HG02938 (cell line): ENCODE results near the gene COTL1.

ENCODE experiments used
- ATAC-seq: cut with Tn5 transposase; IDR thresholded peaks from one replicate; pipeline ENCODE4 v1.9.1; 2021; ENCODE audit warnings: mild to moderate bottlenecking, moderate library complexity; ENCODE audit not compliant: unreplicated experiment

Gene COTL1

DNA sequence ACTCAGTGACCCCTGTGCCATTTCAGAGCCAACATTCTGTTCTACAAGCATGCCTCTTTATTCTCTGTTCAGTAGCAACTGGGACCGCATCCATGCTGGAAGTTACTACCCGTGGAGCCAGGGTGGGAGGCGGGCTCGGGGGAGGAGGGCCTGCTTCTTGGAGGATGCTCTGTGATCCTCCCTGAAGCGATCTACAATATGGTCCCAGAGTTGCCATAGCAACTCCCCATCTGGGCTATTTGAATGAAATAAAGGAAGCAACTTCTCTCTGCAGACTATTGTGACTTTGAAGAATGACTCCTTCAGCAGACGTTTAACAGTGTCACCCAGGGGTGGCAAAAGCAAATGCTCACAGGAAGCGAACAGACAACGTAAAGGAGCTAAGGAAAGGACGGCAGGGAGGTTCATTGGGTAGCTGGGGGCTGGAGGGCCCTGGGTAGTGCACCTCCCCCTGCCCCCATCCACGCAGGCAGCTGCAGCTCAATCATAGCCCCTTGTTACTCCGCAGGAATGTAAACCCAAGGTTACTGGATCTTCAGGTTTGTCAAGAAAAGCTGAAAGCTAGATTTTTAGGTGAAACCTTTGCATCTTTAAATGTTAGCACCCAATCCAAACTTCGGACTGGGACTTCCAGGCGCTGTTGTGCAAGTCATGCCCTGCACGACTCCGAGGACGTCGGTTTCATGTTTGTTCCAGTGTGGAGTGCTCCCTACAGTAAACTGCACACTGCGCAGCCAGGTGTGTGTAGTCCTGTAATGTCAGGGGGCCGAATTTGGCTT is 62.3 kb downstream of the COTL1 start:
- ATAC-seq, result no peak

DNA sequence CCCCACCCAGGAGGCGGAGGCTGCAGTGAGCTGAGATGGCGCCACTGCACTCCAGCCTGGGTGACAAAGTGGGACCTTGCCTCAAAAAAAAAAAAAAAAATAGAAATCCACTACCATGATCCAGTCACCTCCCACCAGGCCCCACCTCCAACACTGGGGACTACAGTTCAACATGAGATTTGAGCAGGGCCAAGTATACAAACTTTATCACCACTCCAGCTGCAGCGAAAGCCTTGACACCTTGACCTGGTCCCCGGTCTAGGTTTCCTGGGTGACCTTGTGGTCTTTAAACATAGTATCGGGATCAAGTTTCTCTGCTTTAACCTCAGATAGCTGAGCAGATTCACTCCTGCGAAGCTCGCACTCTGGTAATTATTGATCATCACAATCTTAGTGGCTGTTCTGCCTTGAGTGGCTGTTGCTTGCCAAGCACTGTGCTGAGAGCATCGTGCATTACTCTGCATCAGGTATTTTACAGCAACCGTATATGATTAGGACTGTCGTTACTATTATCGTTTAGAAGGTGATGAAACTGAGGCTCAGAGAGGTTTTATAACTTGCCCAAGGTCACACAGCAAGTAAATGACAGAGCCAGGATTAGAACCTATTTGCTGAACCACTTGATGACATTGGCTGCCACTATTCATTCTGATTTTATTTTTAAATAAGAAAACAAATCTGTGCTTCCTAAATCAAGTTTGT is 63.1 kb downstream of the COTL1 start:
- ATAC-seq, result no peak

DNA sequence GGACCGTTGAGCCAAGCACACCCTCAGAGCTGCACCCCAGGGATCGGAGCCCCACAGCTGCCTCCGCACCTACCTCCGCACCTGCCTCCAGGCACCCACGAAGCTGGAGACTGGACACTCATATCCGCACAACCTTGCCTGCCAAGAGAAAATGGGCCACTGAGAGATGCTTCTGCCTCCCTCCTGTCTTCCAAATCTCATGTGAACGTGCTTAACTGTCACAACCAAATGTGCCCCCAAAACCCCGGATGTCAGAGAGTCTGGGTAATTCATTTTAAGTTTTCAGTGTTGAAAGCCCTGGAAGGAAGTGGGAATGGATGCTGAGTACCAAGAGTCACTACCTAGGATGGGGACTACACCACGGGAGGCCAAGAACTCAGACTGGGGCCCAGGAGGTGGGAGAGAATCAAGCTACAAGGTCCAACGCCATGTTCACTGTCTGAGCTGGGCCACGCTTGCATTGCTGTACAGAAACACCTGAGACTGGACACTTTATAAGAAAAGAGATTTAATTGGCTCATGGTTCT is 63.9 kb downstream of the COTL1 start:
- no peak for ATAC-seq

DNA sequence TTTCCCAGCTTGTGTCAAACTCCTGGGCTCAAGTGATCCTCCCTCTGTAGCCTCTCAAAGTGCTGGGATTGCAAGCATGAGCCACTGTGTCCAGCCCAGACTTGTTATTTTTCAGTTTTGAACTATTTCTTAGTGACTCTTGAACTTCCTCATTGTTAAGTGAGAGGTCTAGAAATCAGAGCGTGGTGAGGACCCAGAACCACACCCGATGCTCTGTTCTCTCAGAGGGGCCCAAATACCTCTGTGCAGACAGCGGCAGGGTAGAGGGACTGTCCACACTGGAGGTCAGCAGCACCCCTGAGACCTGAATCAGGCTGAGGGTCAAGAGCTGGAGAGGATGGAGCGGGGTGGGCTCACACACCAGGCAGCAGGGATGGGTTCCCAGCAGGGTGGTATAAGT is 65.7 kb downstream of the COTL1 start:
- no peak for ATAC-seq

DNA sequence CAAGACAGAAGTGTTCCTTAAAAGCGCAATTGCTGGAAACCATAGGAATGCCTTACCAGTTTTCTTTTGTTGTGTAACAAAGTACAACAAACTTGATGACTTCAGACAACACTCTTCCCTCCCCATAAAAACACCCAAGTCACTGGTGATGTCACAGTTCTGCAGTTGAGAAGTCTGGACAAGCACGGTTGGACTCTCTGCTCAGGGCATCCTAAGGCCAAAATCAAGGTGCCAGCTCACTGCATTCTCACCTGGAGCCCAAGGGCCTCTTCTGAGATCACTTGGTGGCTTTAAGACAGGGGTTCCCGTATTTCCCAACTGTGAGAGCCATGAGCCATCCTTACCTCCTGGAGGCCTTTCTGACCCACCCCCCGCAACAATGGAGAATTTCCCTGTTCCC is 67.8 kb downstream of the COTL1 start:
- no peak for ATAC-seq

DNA sequence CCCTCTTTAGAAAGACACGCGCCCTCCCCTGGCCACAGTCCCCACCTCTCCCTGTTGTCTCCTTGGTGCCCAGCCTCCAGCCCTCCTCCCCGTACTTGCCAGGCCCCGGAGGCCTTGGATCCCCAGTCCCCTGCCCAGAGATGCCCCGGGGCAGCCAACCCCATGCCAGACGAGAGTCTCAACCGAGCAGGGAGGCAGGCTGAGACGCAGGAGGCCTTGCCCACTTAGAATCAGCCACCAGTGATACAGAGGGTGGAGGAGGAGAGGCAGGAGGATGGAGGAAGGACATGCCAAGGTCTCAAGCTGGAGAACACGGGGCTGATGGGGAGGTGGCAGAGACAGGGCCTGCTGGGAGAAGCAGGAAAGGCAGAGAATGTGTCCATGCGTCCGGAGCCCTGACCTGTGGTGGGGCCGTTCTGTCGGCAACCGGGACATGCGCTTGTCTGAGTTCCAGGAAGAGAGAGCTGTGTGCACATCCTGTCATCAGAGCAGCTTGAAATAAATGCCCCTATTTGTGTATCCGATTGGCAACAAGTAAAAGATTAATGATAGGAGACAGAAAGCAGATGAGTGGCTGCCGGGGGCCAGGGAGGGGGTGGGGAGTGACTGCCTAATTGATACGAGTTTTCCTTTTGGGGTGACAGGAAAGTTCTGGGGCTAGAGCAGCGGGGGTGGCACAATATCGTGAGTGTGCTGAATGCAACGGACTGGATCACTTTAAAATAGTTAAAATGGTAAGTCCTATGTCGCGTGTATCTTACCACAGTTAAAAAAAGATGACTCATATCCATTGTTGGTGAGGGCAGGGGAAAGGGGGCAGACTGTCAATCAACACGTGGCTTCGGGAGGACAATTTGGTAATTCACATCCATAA is 68.7 kb downstream of the COTL1 start:
- ATAC-seq, result no peak

DNA sequence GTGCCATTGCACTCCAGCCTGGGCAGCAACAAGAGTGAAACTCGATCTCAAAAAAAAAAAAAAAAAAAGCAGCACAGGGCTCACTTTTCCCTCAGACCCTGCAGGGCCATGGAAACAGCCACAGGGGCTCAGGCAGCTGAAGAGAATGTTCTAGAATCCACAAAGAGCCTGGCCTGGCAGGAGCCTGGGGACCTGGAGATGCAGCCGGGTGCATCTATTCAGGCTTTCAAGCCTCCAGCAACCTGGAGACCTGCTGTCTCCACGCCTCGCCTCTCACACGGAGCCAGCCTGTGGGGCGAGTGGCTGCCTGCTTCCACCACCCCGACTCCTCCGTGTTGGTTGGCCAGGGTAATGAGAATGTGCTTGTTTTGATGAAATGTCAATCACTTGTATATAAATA is 69.4 kb downstream of the COTL1 start:
- no peak for ATAC-seq

DNA sequence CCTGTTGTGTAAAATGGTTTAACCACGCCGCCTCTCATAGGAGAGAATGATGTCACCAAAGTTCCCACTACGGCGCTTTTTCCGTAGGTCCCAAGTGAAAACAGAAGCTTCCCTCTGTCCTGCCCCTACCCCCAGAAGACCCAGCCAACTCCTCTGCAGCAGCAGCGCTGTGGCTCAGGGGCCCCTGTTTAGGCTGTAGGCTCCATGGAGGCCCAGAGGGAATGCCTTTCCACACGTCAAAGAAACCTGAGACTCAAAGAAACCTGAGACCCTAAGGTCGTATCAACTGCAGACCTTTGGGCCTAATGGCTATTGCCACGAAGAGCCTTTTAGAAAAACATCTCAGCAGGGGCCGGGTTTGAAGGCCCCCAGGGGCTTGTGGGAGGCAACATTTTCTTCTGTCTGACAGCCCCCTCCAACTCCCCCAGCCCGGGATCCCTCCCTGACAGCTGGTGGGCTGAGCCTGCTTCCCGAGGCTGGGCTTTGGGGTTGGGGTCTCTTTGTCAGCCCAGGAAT is 70.3 kb downstream of the COTL1 start:
- ATAC-seq, result no peak

DNA sequence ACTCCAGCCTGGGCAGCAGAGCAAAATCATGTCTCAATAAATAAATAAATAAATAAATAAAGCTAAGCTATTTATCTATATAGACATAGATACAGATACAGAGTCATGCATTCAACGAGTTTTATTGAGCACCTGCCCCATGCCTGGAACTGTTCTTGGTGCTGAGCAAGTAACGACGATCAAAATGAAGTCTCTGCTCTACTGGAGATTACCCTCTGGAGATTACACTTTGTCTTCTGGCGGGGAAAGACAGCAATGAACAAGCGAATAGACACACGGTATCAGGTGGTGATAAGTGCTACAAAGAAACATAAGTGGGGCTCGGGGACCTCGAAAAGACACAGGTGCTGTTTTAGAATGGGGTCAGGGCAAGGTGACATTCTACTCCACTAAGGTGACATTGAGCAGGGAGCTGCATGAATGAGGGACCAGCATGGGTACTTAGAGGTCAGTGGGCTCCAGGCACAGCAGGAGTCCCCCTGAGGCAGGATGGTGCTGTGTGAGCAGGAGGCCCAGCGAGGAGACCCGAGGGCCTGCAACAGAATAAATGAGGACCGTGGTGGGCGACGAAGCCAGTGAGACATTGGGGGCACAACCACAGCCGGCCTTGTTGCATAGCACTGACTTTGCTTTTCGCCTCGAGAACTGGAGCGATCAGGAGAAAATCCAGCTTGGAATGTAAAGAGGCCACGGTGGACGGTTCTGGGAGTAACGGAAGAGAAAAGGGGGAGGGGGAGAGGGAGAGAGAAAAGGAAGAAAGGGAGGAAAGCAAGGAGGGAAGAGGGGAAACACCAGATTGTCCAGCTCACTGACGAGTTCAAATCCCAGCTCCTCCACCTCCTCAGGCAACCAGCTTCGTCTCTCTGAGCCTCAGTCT is 71.0 kb downstream of the COTL1 start:
- no peak for ATAC-seq

DNA sequence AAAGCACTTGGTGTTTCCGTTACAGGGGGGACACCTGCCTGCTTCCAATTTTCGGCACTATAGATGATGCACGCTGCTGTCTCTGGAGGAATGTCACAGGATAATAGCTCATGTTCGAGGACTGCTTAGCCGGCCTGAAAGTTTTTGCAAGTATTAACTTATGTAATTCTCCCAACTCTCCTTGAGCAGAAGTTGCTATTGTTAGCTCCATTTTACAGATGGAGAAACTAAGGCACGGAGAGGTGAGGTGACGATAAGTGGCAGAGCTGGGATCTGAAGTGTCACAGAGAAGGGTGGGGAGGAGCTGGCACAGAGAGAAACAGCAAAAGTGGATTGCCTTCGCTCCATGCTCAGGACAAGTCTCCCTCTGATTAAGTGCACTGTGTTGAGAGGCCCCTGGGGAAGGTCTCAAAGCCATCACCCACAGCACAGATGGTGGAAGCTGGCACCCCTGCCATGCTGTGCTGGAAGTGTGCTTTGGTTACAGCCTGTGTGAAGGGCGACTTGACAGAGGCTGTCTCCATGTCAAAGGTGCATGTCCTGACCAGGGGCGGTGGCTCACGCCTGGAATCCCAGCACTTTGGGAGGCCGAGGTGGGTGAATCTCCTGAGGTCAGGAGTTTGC is 72.7 kb downstream of the COTL1 start:
- no peak for ATAC-seq

DNA sequence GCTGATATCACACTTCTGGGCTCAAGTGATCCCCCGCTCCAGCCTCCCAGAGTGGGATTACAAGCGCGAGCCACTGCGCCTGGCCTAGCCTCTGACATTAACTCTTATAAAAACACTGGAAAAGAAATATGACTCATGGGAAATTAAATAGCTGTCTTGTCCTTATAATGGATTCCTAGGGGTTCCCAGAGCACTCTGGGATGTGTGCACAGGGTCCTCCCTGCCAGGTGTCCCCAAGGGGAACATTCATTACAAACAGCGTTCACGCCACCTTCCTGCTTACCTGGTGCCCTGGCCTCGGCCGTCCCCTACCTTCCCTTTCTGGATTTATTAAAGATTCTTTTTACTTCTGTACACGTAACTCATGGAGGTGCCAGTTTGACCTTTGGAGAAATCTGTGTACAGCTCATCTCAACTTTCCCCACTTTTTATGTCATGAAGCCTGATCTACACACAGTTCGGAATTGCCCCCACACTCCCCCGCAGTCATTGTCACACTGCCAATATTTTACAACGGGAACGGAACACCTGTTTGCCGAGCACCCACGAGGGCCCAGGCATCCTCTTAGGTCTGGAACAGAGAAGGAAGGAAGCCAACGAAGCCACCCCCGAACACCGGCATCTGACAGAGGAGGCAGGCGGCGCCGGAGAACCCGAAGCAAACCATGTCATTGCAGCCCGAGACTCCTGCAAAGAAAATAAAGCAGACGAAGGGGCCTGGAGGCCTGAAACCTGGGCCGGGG is 73.7 kb downstream of the COTL1 start:
- no peak for ATAC-seq

DNA sequence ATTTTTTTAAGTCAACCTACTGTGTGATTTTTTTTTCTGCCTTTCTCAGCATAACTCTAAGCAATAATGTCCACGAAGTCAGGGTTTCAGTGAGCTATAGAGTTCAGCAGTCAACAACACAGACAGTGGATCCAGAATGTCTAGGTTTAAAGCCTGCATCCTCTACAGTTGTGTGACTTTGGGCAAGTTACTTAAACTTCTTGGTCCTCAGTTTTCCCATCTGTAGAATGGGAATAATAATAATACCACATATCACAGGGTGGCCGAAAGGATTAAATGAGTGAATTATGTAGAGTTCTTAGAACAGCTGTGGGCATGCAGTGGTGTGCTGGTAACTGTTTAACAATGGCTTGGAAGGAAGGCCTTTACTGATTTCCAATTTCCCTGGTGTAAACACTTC is 74.6 kb downstream of the COTL1 start:
- ATAC-seq, result no peak

DNA sequence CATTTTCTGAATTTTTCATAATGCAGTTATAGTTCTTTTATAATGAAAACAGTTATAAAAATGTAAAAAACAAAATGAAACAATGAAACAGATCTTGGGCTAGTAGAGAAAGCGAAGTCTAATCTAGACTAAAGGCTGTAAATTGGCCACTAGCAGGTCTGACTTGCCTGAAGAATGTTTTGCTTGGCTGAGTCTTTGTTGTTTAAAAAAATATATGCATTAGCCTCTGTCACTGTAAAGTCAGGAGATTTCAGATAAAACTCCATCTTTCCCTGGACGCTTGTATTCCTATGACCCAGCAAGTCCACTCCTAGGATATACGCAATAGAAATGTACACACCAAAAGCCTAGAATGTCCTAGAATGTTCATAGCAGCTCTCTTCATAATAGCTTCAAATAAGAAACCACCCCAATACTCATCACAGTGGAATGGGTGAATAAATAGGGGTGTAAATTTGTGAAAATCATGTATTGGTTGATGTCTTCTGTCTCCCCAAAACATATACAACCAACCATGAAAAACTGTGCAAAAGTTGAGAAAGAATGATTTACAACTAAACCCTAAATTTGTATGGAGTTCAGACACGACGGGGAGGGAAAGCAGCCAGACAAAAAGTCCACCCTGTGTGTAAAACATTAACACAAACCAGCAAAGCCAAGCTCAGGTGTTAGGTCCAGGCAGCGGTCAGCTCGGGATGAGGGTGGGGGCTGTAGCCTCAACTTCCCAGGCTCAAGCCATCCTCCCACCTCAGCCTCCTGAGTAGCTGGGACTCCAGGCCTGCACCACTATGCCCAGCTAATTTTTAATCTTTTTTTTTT is 75.7 kb downstream of the COTL1 start:
- ATAC-seq, result no peak

DNA sequence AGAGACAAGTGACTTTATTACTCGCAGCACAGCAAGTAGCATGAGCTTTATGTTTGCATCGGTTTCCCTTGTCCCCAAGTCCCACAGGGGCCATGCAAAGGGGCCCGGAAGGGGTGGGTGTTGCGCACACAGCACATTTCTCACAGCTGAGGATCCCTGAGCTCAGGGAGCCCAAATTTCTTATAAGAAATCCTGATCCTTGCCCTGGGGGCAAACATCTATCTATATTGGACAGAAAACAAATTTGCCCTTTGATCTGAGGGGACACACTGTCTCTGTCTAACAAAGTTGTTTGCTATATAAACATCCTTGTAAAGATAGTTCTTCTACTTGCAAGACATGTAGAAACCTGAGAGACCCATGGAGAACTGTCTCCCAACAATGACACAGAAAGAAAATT is 77.7 kb downstream of the COTL1 start:
- ATAC-seq, result no peak

DNA sequence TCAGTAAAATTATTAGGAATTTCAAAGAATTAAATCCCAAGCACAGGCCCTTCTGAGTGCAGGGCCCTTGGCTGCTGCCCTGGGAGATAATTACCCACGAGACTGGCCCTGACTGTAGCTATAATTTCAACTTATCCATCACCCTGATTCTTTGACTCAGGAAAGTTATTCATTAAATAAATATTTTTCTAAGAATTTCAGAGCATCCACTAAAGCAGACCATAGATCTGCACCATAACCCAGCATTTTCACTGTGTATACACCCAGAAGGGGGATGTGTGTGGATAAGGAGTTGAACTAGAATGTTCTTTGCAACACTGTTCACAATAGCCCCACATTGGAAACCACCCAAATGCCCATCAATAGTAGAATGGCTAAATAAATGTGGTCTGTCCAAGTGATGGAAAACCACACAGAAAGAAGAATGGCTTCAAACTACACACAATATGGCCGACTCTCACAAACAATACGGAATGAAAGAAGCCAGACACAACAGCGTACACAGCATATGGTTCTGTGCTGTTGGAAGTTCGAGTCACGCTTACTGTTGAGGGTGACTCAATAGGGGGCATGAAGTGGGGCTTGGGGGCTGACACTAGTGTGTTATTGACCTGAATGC is 79.5 kb downstream of the COTL1 start:
- no peak for ATAC-seq

DNA sequence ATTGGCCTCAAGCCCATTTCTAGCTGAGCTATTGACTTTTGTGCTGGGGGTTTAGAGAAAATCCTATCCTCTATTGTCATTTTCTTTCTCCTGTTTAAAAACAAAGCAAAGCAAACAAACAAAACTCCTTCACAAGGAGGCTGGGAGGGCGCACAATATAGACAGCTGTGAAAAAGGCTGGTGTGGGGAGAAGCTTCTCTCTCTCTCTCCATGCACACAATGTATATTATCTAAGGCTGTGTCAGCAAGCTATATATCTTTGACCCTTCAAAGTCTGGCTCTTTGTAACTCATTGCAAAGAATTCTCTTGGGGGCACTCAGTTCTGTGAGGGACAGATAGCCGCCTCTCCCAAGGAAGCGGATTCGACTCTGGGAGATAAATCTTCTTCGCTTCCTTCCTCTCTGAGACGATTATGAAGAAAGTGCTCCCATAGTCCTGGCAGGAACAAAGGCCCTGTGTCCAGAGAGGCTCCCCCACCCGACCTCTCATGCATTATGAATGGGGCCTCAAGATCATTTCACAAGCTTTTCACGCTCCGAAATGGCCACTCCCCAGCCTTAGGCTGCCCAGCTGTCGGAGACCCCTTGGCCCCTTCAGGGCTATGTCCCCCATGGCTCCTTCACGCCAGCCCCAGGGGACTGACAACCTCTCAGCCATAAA is 80.3 kb downstream of the COTL1 start:
- ATAC-seq, result no peak

DNA sequence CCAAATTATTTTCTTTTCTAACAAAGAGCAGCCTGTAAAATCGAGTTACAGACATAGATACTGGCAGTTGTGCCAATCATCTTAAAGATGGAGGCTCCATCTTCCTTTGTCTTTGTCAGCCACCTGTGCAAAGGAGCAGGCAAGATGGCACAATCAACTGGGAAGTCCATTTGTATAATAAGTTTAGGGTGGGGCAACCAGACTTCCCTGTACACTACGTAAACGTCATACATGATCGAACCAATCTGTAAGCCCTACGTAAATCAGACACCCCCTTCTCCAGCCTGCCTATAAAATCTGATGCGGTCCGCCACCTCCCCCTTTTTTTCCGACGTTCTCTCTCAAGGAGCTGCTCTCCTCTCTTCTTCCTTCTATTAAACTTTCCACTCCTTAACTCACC is 82.0 kb downstream of the COTL1 start:
- no peak for ATAC-seq
